Right atrium auricular region (tissue), 2 donors: ENCODE data around the gene EFHD1. TPM values are rescaled to one million over a fixed set of nuclear protein-coding genes. Genes with fewer than 3 reads are reported as not detected.

Experiments used
- DNase-seq: peaks from one replicate; pipeline ENCODE4 v3.0.0-alpha.2; 2019; ENCODE audit warnings: low spot score
- H3K27ac ChIP-seq, 2 donors: fragments of 200-600 bp; sonication (generic); 1 replicate in 1 of 2; 2 replicates in 1 of 2; pipeline ENCODE4 v1.5.1; 2016 to 2019
- H3K27me3 ChIP-seq, 2 donors: fragments of 200-600 bp; sonication (generic); one replicate each; pipeline versions ENCODE4 v1.5.1 to v1.6.0; 2017 to 2019
- H3K36me3 ChIP-seq: fragments of 200-600 bp; sonication (generic); one replicate; pipeline ENCODE4 v1.5.1; 2016
- H3K4me1 ChIP-seq, 2 donors: fragments of 200-600 bp; sonication (generic); one replicate each; pipeline versions ENCODE4 v1.5.1 to v1.6.0; 2017 to 2019
- H3K4me3 ChIP-seq, 2 donors: fragments of 200-600 bp; sonication (generic); 1 replicate in 1 of 2; 2 replicates in 1 of 2; pipeline ENCODE4 v1.5.1; 2017 to 2019; ENCODE audit warnings: mild to moderate bottlenecking in 1 of 2, moderate library complexity in 1 of 2
- H3K9me3 ChIP-seq, 2 donors: fragments of 200-600 bp; sonication (generic); one replicate each; pipeline ENCODE4 v1.5.1; 2019
- total RNA-seq, 2 donors: library from RNA; depleted of rRNA; stranded (reverse); fragments of >200 nt; gene quantifications; one replicate each; pipeline ENCODE4 v1.1.0, GENCODE V29; 2016
- TF ChIP-seq, protein P1 (sequence below), 2 donors: fragments of 200-600 bp; sonication (generic); IDR thresholded peaks; one replicate each; pipeline ENCODE4 v1.5.1; 2019; ENCODE audit warnings: antibody characterized with exemption in 2 of 2

EFHD1 gene
- total RNA-seq, 2 donors from 2014 or later = 11.4 to 11.5 TPM

DNA sequence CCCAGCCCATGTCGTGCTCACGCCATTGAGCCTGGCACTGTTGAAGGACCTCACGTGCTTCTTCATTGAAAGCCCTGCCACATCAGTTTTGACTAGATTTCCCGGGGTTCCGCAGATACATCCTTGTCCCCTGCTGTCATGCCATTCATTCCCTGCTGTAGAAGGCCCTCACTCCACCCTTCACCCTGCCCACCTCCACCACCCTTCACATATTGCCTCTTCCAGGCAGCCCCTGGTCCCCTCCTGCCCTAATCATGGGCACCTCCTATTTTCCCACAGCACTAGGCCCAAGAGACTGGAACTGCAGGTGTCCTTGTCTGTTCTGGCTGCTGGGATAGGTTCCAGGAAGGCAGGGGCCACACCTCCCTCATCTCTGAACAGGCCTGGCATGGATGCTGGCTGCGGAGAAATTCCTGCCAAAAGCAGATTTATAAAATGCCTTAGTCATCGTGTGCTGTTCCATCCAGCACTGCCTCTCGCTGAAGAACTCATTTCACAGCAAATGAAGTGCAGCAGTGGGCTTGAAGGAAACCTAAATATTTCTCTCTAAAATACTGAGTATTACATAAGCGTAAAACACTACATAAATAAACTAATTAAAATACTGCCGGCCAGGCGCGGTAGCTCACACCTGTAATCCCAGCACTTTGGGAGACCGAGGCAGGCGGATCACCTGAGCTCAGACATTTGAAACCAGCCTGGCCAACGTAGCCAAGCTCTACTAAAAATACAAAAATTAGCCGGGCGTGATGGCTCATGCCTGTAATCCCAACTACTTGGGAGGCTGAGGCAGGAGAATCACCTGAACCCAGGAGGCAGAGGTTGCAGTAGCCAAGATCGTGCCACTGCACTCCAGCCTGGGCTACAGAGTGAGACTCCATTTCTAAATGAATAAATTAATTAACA is 44.5 kb upstream of the EFHD1 start:
- TF ChIP-seq, protein P1, sequence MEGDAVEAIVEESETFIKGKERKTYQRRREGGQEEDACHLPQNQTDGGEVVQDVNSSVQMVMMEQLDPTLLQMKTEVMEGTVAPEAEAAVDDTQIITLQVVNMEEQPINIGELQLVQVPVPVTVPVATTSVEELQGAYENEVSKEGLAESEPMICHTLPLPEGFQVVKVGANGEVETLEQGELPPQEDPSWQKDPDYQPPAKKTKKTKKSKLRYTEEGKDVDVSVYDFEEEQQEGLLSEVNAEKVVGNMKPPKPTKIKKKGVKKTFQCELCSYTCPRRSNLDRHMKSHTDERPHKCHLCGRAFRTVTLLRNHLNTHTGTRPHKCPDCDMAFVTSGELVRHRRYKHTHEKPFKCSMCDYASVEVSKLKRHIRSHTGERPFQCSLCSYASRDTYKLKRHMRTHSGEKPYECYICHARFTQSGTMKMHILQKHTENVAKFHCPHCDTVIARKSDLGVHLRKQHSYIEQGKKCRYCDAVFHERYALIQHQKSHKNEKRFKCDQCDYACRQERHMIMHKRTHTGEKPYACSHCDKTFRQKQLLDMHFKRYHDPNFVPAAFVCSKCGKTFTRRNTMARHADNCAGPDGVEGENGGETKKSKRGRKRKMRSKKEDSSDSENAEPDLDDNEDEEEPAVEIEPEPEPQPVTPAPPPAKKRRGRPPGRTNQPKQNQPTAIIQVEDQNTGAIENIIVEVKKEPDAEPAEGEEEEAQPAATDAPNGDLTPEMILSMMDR (IDR thresholded peaks at IDR 0.05) = no peak
- DNase-seq = peak; percentile 61
- peaks cover 0 to 24% of the 10 kb centered on the region in 2 donors for H3K4me1 ChIP-seq
- H3K4me3 ChIP-seq = no peak overlapping the region
- H3K9me3 ChIP-seq = no peaks in the 10 kb centered on the region
- no peaks in the 10 kb centered on the region for H3K27me3 ChIP-seq
- H3K36me3 ChIP-seq = no peaks in the 10 kb centered on the region
- peak overlapping the region; percentile 38 to 46 for H3K27ac ChIP-seq

DNA sequence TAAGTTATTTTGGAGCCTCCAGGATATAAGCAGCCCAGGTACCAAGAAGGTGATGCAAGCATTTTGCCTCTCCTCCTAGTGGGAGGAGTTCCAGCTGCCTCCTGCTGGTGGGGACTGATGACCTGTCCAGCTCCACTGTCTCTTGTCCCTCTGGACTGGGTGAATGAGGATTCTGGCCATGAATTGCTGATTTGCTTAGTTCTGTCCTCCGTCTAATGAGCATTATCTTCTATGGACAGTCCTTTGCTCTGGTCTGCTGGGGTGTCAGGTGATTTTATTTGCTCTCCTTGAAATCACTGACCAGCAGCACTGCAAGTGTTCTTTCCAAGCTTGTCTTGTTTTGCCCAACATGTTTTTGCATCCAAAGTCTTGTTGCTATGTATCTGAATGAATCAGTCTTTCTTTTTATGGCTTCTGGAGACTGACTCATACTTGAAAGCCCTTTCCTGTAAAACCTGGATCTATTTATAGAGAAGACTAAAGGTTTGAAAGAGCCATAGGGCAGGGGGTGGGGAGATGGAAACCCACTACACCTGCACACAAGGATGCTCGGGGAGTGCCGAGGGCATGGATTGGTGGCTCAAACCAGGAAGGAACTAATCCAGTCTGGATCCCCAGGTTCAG is 40.5 kb upstream of the EFHD1 start:
- no peak overlapping the region for H3K4me3 ChIP-seq
- DNase-seq = no peak
- H3K27me3 ChIP-seq = no peaks in the 10 kb centered on the region
- TF ChIP-seq, protein P1 (IDR thresholded peaks at IDR 0.05) = peak in 1 of 2 donors; percentile 18
- peaks cover 0 to 24% of the 10 kb centered on the region in 2 donors for H3K4me1 ChIP-seq
- no peaks in the 10 kb centered on the region for H3K9me3 ChIP-seq
- H3K27ac ChIP-seq = peak overlapping the region; percentile 3 to 37
- no peaks in the 10 kb centered on the region for H3K36me3 ChIP-seq

DNA sequence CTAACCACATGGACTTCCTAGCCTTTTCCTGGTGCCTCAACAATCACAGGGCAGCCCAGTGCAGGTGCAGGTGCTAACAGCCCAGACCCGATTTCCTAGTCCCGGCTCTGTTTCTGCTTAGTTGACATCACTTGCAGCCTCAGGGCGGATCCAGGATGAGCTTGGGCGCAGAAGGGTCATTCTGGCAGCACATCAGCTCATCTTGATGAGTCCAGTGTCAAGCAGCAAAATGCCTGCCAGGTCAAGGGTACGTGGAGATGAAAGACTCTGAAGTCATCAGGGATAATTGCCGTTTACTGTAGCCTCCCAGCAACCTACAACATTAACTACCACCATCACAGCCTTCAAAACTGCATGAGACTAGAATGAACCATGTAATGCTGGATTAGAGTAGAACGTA is 39.4 kb upstream of the EFHD1 start:
- DNase-seq = no peak
- TF ChIP-seq, protein P1 (IDR thresholded peaks at IDR 0.05) = no peak
- Histone ChIP-seq H3K27me3 (no peaks in the 10 kb centered on the region), H3K4me1 (peaks cover 0 to 16% of the 10 kb centered on the region in 2 donors), H3K4me3 (no peak overlapping the region), H3K27ac (no peak overlapping the region), H3K36me3 (no peaks in the 10 kb centered on the region), H3K9me3 (no peaks in the 10 kb centered on the region)

DNA sequence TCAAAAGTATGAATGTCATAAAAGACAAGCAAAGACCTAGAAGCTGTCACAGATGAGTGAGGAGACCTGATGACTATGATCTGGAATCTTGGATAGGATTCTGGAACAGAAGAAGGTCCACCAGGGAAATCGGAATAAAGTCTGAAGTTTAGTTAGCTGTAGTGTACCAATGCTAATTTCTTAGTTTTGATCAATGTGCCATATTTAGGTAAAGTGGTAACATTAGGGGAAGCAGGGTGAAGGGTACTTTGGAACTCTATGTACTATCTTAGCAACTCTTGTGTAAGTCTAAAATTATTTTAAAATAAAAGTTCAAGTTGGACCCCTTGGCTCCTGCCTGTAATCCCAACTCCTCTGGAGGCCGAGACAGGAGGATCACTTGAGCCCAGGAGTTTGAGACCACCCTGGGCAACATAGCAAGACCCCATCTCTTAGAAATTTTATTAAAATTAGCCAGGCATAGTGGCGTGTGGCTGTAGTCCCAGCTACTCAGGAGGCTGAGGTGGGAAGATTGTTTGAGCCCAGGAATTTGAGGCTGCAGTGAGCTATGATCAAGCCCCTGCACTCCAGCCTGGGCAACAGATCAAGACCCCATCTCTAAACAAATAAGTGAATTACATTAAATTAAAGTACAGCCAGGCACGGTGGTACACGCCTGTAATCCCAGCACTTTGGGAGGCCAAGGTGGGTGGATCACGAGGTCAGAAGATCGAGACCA is 35.9 kb upstream of the EFHD1 start:
- no peak overlapping the region for H3K27ac ChIP-seq
- no peaks in the 10 kb centered on the region for H3K36me3 ChIP-seq
- DNase-seq = no peak
- TF ChIP-seq, protein P1 (IDR thresholded peaks at IDR 0.05) = no peak
- H3K9me3 ChIP-seq = no peaks in the 10 kb centered on the region
- H3K4me1 ChIP-seq = peaks cover 0 to 10% of the 10 kb centered on the region in 2 donors
- no peaks in the 10 kb centered on the region for H3K27me3 ChIP-seq
- no peak overlapping the region for H3K4me3 ChIP-seq

DNA sequence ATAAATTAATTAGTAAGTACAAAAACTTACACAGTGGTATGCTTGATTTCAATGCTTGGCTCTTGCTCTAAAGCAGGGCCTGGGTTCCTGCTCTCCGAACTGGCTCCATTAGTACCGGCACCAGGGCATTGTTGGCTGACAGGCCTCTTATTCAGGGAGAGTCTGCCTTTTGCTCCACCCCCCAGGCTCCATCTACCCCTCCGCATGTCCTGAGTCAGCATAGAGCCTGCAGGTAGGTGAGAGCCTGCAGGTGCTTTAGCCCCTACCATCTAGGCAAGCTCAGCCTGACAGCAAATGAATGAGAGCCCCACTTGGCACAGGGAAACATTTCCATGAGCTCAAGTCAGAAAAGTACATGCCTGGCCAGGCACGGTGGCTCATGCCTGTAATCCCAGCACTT is 35.1 kb upstream of the EFHD1 start:
- TF ChIP-seq, protein P1 (IDR thresholded peaks at IDR 0.05) = no peak
- H3K9me3 ChIP-seq = no peaks in the 10 kb centered on the region
- peaks cover 0 to 3% of the 10 kb centered on the region in 2 donors for H3K4me1 ChIP-seq
- no peak overlapping the region for H3K27ac ChIP-seq
- H3K4me3 ChIP-seq = no peak overlapping the region
- H3K27me3 ChIP-seq = no peaks in the 10 kb centered on the region
- no peak for DNase-seq
- no peaks in the 10 kb centered on the region for H3K36me3 ChIP-seq
